ENCODE measurements around the gene PDE8A.
"Not testable (repeated sequence)": the region's sequence is repeated elsewhere in the genome, so short reads cannot be mapped to it uniquely, and the experiment has no call there.

PDE8A gene

DNA sequence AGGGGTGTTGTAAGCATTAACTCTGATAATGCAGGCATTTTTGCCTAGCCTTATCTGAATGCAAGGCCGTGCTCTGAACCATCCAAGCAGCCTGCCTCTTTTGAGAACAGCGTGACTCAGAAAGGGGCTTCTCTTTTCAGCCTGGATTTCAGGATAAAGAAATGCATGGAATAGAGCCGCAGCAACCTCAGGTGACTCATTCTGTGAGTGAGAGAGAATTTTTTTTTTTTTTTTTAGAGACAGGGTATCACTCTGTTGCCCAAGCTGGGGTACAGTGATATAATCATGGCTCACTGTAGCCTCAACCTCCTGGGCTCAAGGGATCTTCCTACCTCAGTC lies 20.6 kb upstream of the PDE8A start:
- no peak for DNase-seq

GRCh38 chr15:84961707-84962106 lies 19.9 kb upstream of the PDE8A start:
- DNase-seq = no peak

DNA sequence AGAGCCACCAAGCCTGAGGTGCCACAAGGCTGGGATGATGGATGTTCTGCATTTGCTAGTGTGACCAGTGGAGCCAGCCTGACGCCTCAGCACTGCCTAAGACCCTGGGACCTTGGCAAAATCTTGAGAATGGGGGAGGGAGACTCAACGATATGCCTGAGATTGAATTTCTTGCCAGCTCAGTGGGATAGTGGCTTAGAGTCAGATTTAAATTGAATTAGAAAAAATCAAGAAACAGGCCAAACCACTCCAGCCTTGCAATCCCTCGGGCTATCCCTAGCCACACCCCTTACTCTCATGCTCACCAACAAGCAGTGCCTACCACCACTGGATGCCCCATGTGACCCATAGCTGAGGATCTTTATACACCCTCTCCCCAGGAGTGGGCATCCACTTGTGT lies 18.7 kb upstream of the PDE8A start:
- no peak for DNase-seq

- no peak for DNase-seq
Measured at GRCh38 chr15:84967380-84967779, 14.3 kb upstream of the PDE8A start.

DNA sequence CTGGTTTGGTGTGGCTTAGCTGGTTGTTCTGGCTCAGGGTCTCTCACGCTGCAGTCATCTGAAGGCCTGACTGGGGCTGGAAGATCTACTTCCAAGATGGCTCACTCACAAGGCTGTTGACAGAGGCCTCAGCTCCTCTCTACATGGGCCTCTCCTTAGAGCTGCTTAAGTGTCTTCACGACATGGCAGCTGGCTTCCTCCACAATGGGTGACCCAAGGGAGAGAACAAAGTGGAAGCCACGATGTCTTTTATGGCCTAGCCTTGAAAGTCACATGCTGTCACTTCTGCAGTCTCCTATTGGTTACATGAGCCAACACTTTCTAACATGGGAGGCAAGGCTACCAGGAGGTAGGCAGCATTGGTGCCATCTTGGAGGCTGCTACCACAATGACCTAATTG lies 13.4 kb upstream of the PDE8A start:
- no peak for DNase-seq

- no peak for DNase-seq
Measured at GRCh38 chr15:84969257-84969656, 12.4 kb upstream of the PDE8A start.

- DNase-seq = no peak
Measured at GRCh38 chr15:84970843-84971242, 10.8 kb upstream of the PDE8A start.

DNA sequence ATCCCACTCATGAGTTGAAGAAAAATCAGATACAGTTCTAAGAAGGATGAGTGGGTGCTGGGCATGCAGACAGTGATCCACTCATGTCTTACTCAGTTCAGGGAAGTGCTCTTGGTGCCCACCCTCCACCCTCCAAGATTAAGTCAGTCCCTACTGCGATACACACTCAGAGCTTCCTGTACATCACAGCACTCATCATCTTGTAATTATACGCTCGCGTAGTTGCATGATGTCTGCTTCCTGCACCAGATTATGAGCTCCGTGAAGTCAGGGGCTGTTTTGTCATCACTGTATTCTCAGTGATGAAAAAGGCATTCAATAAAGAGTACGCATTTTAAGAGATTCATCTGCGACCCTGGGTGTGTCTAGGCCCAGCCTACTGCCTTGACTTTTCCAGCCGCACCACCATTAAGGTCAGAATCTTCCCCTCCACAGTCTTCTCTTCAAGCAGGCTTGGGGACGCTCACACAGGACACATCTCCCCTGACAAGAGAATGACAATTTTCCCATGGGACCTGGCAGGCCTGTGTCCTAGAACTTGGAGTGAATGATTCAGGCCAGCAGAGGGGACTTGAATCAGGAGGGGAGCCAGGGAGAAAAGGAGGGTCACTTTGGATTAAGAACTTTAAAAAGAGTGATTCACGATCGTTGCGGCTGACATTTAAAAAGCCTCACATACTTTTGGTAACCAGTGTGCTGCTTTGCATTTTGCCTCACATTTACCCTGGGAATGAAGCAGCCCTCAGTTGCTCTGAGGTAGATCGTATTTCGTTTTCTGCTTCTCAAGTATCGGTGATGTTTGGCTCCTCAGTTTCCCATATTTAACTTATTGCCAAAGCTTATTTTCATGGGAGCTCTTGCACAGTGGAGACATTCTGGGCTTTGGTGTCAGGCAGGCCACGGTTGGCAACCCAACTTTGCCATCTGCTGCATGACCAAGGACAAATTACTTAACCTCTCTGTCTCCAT lies 7.9 kb upstream of the PDE8A start:
- no peak for DNase-seq

GRCh38 chr15:84975871-84976351 lies 5.7 kb upstream of the PDE8A start:
- DNase-seq = no peak

DNA sequence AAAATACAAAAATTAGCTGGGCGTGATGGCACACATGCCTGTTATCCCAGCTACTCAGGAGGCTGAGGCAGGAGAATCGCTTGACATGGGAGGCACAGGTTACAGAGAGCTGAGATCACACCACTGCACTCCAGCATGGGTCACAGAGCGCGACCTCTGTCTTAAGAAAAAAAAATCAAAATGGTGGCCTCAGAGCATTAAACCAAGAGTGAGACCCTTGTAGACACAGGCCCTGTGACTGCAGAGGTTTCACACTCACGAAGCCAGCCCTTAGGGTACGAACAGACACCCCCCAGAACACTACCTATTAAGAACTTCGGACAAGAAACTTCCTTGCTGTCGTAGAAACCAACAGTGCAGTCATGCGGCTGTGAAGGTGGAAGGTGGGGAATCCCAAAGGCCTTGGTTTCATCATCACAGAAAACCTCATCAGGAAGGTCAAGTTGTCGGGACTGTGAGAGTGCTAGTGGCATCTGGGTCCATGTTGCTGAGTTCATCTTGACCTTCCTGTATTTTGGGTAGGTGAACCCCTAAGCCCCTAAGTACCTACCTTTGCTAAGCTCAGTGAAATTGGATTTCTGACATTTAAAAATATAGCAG lies 4.8 kb upstream of the PDE8A start:
- DNase-seq = no peak

GRCh38 chr15:84979651-84980050 lies 2.0 kb upstream of the PDE8A start:
- DNase-seq = no peak

GRCh38 chr15:84980196-84981053 lies 1.2 kb upstream of the PDE8A start:
- peak; percentile 4 for DNase-seq

- peak; percentile 69 for DNase-seq
Measured at GRCh38 chr15:84981054-84981710, 474 bp upstream of the PDE8A start.

DNA sequence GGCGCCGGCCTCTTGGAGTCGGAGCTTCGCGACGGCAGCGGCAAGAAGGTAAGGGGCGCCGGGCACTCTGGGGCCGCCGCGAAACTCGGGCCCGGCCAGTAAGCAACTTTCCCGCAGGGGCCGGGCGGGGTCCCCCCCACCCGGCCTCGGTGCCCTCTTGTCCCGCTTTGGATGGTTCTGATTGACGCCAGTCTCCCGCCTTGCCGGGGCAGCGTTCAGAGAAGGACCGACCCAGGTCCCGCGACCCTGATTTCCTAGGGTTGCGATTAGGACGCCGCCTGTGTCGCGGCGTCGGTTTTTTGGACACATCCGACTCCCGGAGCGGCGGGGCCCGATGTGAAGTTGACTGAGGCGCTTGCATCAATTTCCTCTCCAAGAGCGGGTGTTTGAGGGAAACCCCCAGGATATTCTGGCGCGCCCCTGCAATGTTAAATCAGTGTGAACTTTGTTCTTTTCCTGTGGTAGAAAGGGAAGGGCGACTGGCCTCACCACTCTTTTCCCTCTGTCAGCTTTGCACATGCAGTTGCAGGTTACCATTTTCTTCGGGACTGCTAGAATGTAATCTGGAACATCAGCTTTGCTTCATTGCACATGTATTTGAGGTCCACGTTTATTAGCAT lies 755 bp downstream of the PDE8A start:
- DNase-seq = no peak

DNA sequence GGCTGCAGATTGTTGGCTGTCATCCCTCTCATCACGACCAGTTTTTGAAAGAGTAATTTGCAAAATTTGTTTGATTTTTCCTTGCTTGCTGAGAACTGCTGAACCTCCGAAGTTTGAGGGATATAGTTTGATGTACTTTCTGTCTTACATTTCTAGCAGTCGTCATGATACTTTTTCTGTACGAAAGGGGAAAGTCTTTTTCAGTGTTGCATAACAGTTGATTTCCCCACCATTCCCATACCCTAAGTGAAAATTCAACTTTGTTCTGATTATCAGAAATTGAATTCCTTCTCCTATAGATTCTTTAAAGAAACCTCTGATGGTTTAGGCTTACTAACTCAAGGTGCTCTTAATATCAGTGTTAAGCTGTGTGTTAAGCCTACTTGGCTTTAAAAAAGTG lies 1.6 kb downstream of the PDE8A start:
- no peak for DNase-seq

GRCh38 chr15:84983711-84984110 lies 2.1 kb downstream of the PDE8A start:
- no peak for DNase-seq

DNA sequence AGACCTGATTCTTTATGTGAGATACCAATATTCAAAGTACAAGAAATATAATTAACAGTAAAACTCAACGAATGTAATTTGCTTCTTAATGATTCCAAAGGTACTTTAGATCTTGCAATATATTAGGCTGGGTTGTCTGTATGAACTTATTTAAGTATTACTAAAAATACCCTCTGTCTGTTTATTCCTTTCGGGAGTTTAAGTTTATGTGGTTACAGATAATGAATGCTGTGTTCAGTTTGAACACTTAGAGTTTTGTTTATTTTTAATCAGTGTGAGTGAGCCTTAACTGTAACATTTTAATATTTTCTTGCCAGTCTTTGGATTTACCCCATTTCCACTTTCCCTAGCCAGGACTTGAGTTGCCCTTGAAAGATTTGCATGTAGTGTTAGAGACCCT lies 3.5 kb downstream of the PDE8A start:
- DNase-seq = no peak

DNA sequence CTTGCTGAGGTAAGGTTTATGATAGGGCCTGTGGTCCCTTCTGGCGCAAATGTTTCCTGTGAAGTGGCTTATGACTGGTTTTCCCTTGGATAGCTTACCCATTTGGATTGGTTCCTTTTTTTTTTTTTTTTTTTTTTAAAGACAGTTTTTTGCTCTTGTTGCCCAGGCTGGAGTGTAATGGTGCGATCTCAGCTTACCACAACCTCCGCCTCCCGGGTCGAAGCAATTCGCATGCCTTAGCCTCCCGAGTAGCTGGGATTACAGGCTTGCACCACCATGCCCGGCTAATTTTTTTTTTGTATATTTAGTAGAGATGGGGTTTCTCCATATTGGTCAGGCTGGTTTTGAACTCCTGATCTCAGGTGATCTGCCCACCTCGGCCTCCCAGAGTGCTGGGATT lies 5.7 kb downstream of the PDE8A start:
- DNase-seq = not testable (repeated sequence)

DNA sequence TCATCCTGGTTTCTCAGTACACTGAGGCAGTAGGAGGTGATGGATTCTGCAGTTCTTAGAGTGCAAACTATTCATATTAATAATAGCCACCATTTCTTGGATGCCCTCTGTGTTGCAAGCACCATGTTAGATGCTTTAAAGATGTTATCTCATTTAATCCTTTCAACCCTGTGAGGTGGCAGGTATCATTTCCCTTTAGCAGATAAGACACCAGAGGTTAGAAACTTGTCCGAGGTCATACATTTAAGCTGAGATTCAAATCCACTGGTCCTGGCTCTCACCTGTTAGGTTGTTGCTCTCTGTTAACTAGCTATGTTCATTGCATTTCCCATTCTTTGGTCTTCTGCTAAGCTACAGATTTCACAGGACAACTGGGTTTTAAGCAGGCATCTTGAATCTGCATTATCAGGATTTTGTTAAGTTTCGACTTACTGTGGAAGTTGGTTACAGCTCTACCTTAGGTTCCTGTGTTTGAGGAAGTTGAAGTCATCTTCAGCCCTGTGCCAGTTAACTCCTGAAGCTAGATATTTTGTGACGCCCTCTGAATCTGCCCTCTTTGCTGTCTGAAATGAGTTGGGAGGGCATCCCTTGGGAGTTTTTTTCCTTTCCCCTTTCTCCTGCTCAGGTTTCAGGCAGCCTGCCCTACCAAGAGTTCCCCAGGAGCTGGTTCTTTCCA lies 6.4 kb downstream of the PDE8A start:
- no peak for DNase-seq

GRCh38 chr15:84988909-84989644 lies 7.4 kb downstream of the PDE8A start:
- DNase-seq = no peak

- DNase-seq = no peak
Measured at GRCh38 chr15:84990507-84990906, 8.9 kb downstream of the PDE8A start.

All from NCI-H1436 treated with DMSO at 0.1 percent for 48 hours (cell line).